ENCODE data around the gene RSPH9. TPM values are rescaled to one million over a fixed set of nuclear protein-coding genes. Genes with fewer than 3 reads are reported as not detected.

Gene RSPH9
- polyA plus RNA-seq, 1 of the 3 experiments (the other 2 are of a cell fraction), result 0.05 TPM

DNA sequence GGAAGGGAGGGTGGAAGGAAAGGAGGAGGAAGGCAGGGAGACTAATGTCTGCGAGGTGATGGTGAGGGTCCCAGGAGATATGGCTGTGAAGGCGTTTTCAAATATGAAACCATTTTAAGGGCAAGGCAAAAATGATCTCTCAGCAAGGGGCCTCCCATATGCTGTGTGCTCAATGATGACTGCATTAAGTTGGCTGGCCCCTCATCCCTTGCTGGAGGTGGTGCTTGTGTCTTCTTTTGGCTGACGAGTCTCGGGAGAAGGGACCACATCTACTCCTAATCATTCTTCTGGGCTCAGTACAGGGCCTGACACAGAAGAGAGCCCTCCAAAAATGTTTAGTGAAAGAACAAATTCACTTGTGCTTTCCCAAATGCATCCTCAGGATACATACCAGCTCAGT, 65.7 kb downstream of the RSPH9 start:
- Histone ChIP-seq H3K27me3 (ENCODE audit: insufficient read depth) (peaks cover 9% of the 10 kb centered on the region; the same call in 1 of the 2 replicates), H3K9me2 (no peaks in the 10 kb centered on the region), H3K9me3 (no peaks in the 10 kb centered on the region), H2AFZ (ENCODE audit: low read depth) (no peak overlapping the region), H3K79me2 (ENCODE audit: insufficient read depth) (no peaks in the 10 kb centered on the region), H3K9ac (no peak overlapping the region), H3K4me3 (ENCODE audit: low read depth in 2 of 2, low read length in 1 of 2) (no peak overlapping the region), H3K27ac (ENCODE audit: low read depth in 2 of 2, low read length in 1 of 2) (no peak overlapping the region), H4K20me1 (ENCODE audit: insufficient read depth) (no peaks in the 10 kb centered on the region), H3K36me3 (replicated peaks in 1 of 2; ENCODE audit: control insufficient read depth in 1 of 2, insufficient read depth in 2 of 2, low read length in 1 of 2) (no peaks in the 10 kb centered on the region), H3F3A (replicated peaks; ENCODE audit: insufficient read depth) (no peaks in the 10 kb centered on the region), H3K4me2 (no peak overlapping the region), H3K4me1 (ENCODE audit: control insufficient read depth in 1 of 2, insufficient read depth in 2 of 2, low read depth in 1 of 2, low read length in 1 of 2) (peaks cover 0 to 16% of the 10 kb centered on the region in 2 experiments; a peak in 1 of 4 replicates)
- TF ChIP-seq ELF1 (IDR thresholded peaks at IDR 0.05), result no peak
- TF ChIP-seq, protein P1, sequence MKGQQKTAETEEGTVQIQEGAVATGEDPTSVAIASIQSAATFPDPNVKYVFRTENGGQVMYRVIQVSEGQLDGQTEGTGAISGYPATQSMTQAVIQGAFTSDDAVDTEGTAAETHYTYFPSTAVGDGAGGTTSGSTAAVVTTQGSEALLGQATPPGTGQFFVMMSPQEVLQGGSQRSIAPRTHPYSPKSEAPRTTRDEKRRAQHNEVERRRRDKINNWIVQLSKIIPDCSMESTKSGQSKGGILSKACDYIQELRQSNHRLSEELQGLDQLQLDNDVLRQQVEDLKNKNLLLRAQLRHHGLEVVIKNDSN (IDR thresholded peaks at IDR 0.05; ENCODE audit: borderline replicate concordance, low read depth), result no peak
- no peak for TF ChIP-seq CHD2 (IDR thresholded peaks at IDR 0.05; ENCODE audit: low read length, partially characterized antibody)
- TF ChIP-seq FOXM1 (IDR thresholded peaks at IDR 0.05; ENCODE audit: low read depth), result no peak
- no peak for TF ChIP-seq GABPA (IDR thresholded peaks at IDR 0.05; ENCODE audit: low read depth)
- TF ChIP-seq RCOR1 (IDR thresholded peaks at IDR 0.05; ENCODE audit: low read length), result no peak
- TF ChIP-seq EP300 (IDR thresholded peaks at IDR 0.05; ENCODE audit: borderline replicate concordance in 1 of 2, low read depth in 1 of 2, low read length in 1 of 2), result no peak
- TF ChIP-seq FOXJ3 (CRISPR knock-in tag; IDR thresholded peaks at IDR 0.05), result no peak
- TF ChIP-seq, protein P2, sequence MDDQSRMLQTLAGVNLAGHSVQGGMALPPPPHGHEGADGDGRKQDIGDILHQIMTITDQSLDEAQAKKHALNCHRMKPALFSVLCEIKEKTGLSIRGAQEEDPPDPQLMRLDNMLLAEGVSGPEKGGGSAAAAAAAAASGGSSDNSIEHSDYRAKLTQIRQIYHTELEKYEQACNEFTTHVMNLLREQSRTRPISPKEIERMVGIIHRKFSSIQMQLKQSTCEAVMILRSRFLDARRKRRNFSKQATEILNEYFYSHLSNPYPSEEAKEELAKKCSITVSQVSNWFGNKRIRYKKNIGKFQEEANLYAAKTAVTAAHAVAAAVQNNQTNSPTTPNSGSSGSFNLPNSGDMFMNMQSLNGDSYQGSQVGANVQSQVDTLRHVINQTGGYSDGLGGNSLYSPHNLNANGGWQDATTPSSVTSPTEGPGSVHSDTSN (IDR thresholded peaks at IDR 0.05), result no peak
- no peak for TF ChIP-seq TEAD4 (IDR thresholded peaks at IDR 0.05; ENCODE audit: borderline replicate concordance, insufficient read depth)
- TF ChIP-seq TCF12 (IDR thresholded peaks at IDR 0.05), result no peak
- TF ChIP-seq, protein P3, sequence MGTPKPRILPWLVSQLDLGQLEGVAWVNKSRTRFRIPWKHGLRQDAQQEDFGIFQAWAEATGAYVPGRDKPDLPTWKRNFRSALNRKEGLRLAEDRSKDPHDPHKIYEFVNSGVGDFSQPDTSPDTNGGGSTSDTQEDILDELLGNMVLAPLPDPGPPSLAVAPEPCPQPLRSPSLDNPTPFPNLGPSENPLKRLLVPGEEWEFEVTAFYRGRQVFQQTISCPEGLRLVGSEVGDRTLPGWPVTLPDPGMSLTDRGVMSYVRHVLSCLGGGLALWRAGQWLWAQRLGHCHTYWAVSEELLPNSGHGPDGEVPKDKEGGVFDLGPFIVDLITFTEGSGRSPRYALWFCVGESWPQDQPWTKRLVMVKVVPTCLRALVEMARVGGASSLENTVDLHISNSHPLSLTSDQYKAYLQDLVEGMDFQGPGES (IDR thresholded peaks at IDR 0.05; ENCODE audit: low read depth, low read length), result no peak
- TF ChIP-seq JUND (IDR thresholded peaks at IDR 0.05), result no peak
- no peak for TF ChIP-seq POLR2AphosphoS5 (IDR thresholded peaks at IDR 0.05; ENCODE audit: low read depth, low read length)
- TF ChIP-seq NRF1 (IDR thresholded peaks at IDR 0.05; ENCODE audit: low read depth, low read length), result no peak
- no peak for TF ChIP-seq SMC3 (IDR thresholded peaks at IDR 0.05; ENCODE audit: low read depth, low read length)
- no peak for TF ChIP-seq SIN3A (IDR thresholded peaks at IDR 0.05; ENCODE audit: borderline replicate concordance, low read depth, low read length)
- no peak for TF ChIP-seq EZH2phosphoT487 (IDR thresholded peaks at IDR 0.05; ENCODE audit: borderline replicate concordance, low read depth)
- DNase-seq, result no peak
- ChIA-PET CTCF (interaction anchor here (1.5 kb wide), 1 partner anchor 369 kb away, joined by 3 read pairs; no protein-coding TSS in a partner anchor), POLR2A (interaction anchor here (0.5 kb wide), 1 partner anchor 13 kb away, joined by 3 read pairs; no protein-coding TSS in a partner anchor)
- 54% methylated on average over 4 of the region's 4 CpGs for WGBS (ENCODE audit: low lambda C conversion rate)
